ENCODE measurements around the gene EGFR.

The EGFR gene

GRCh38 chr7:55245271-55245723 is 226.5 kb downstream of the EGFR start:
- Histone ChIP-seq H4K8ac (ENCODE audit: low read depth, low read length) (no peak overlapping the region), H3K23ac (ENCODE audit: low read depth, low read length, poor library complexity) (no peak overlapping the region), H3K36me3 (replicated peaks in 1 of 2; ENCODE audit: control insufficient read depth in 2 of 2, insufficient read depth in 2 of 2, low read length in 2 of 2) (no peaks in the 10 kb centered on the region), H2BK5ac (ENCODE audit: low read length) (no peak overlapping the region), H3K14ac (ENCODE audit: low read length) (no peak overlapping the region), H3K9ac (ENCODE audit: low read depth, low read length, poor library complexity) (no peak overlapping the region), H3K27me3 (ENCODE audit: control insufficient read depth in 3 of 3, insufficient read depth in 3 of 3, low read depth in 1 of 3, low read length in 3 of 3) (peaks cover 0 to 1% (median under 1%) of the 10 kb centered on the region in 3 experiments), H2BK15ac (ENCODE audit: low read length) (no peak overlapping the region), H3K9me3 (replicated peaks in 1 of 2; ENCODE audit: control insufficient read depth in 2 of 2, insufficient read depth in 1 of 2, low read depth in 1 of 2, low read length in 2 of 2) (peaks cover 3 to 13% of the 10 kb centered on the region in 2 donors), H3K18ac (ENCODE audit: low read length) (no peak overlapping the region), H4K91ac (ENCODE audit: low read depth, low read length, poor library complexity) (no peak overlapping the region), H3K27ac (replicated peaks; ENCODE audit: low read length) (no peak overlapping the region), H3K4ac (ENCODE audit: low read length) (no peak overlapping the region), H2AK5ac (ENCODE audit: low read depth, low read length) (no peak overlapping the region), H3K4me2 (ENCODE audit: insufficient read depth, low read length, poor library complexity, severe bottlenecking) (no peak overlapping the region), H3K79me1 (ENCODE audit: low read depth, low read length) (no peaks in the 10 kb centered on the region), H2BK120ac (ENCODE audit: low read depth, low read length) (no peak overlapping the region), H2AFZ (ENCODE audit: low read length) (peak overlapping the region; percentile 53), H3K4me3 (ENCODE audit: low read length in 2 of 2) (no peak overlapping the region), H2BK12ac (ENCODE audit: low read length) (no peak overlapping the region), H3K4me1 (ENCODE audit: control insufficient read depth in 2 of 2, insufficient read depth in 1 of 2, low read depth in 1 of 2, low read length in 2 of 2) (no peaks in the 10 kb centered on the region)
- no CpG with 5 or more reads among the region's 11 CpGs for WGBS, 2 donors (ENCODE audit: extremely low coverage in 2 of 2, insufficient read length in 2 of 2, insufficient replicate concordance in 1 of 2)
- no peak for DNase-seq (ENCODE audit: low spot score)

GRCh38 chr7:55246171-55246570 is 227.4 kb downstream of the EGFR start:
- no peak overlapping the region for H3K4ac ChIP-seq (ENCODE audit: low read length)
- no peak overlapping the region for H3K4me2 ChIP-seq (ENCODE audit: insufficient read depth, low read length, poor library complexity, severe bottlenecking)
- H3K27me3 ChIP-seq (ENCODE audit: control insufficient read depth in 3 of 3, insufficient read depth in 3 of 3, low read depth in 1 of 3, low read length in 3 of 3), result peaks cover 0 to 1% (median 0%) of the 10 kb centered on the region in 3 experiments
- H3K23ac ChIP-seq (ENCODE audit: low read depth, low read length, poor library complexity), result no peak overlapping the region
- H2BK120ac ChIP-seq (ENCODE audit: low read depth, low read length), result no peak overlapping the region
- no peak overlapping the region for H4K8ac ChIP-seq (ENCODE audit: low read depth, low read length)
- H3K36me3 ChIP-seq (replicated peaks in 1 of 2; ENCODE audit: control insufficient read depth in 2 of 2, insufficient read depth in 2 of 2, low read length in 2 of 2), result no peaks in the 10 kb centered on the region
- no peak overlapping the region for H2BK12ac ChIP-seq (ENCODE audit: low read length)
- H3K79me1 ChIP-seq (ENCODE audit: low read depth, low read length), result no peaks in the 10 kb centered on the region
- H3K18ac ChIP-seq (ENCODE audit: low read length), result no peak overlapping the region
- no peaks in the 10 kb centered on the region for H3K4me1 ChIP-seq (ENCODE audit: control insufficient read depth in 2 of 2, insufficient read depth in 1 of 2, low read depth in 1 of 2, low read length in 2 of 2)
- H3K9ac ChIP-seq (ENCODE audit: low read depth, low read length, poor library complexity), result no peak overlapping the region
- no peak overlapping the region for H2BK15ac ChIP-seq (ENCODE audit: low read length)
- no peak overlapping the region for H3K4me3 ChIP-seq (ENCODE audit: low read length in 2 of 2)
- WGBS, 2 donors (ENCODE audit: extremely low coverage in 2 of 2, insufficient read length in 2 of 2, insufficient replicate concordance in 1 of 2), result no CpG with 5 or more reads among the region's 5 CpGs
- no peak for DNase-seq (ENCODE audit: low spot score)
- no peak overlapping the region for H3K27ac ChIP-seq (replicated peaks; ENCODE audit: low read length)
- peaks cover 3 to 13% of the 10 kb centered on the region in 2 donors for H3K9me3 ChIP-seq (replicated peaks in 1 of 2; ENCODE audit: control insufficient read depth in 2 of 2, insufficient read depth in 1 of 2, low read depth in 1 of 2, low read length in 2 of 2)
- H4K91ac ChIP-seq (ENCODE audit: low read depth, low read length, poor library complexity), result no peak overlapping the region
- H2AFZ ChIP-seq (ENCODE audit: low read length), result no peak overlapping the region
- no peak overlapping the region for H2BK5ac ChIP-seq (ENCODE audit: low read length)
- no peak overlapping the region for H3K14ac ChIP-seq (ENCODE audit: low read length)
- H2AK5ac ChIP-seq (ENCODE audit: low read depth, low read length), result no peak overlapping the region

GRCh38 chr7:55247428-55247827 is 228.6 kb downstream of the EGFR start:
- no peaks in the 10 kb centered on the region for H3K4me1 ChIP-seq (ENCODE audit: control insufficient read depth in 2 of 2, insufficient read depth in 1 of 2, low read depth in 1 of 2, low read length in 2 of 2)
- no peak overlapping the region for H3K27ac ChIP-seq (replicated peaks; ENCODE audit: low read length)
- H4K91ac ChIP-seq (ENCODE audit: low read depth, low read length, poor library complexity), result no peak overlapping the region
- WGBS, 2 donors (ENCODE audit: extremely low coverage in 2 of 2, insufficient read length in 2 of 2, insufficient replicate concordance in 1 of 2), result no CpG with 5 or more reads among the region's 1 CpG
- H4K8ac ChIP-seq (ENCODE audit: low read depth, low read length), result no peak overlapping the region
- H2BK5ac ChIP-seq (ENCODE audit: low read length), result no peak overlapping the region
- H3K23ac ChIP-seq (ENCODE audit: low read depth, low read length, poor library complexity), result no peak overlapping the region
- H3K9ac ChIP-seq (ENCODE audit: low read depth, low read length, poor library complexity), result no peak overlapping the region
- no peak overlapping the region for H2AK5ac ChIP-seq (ENCODE audit: low read depth, low read length)
- H2BK12ac ChIP-seq (ENCODE audit: low read length), result no peak overlapping the region
- no peaks in the 10 kb centered on the region for H3K36me3 ChIP-seq (replicated peaks in 1 of 2; ENCODE audit: control insufficient read depth in 2 of 2, insufficient read depth in 2 of 2, low read length in 2 of 2)
- H3K79me1 ChIP-seq (ENCODE audit: low read depth, low read length), result no peaks in the 10 kb centered on the region
- no peak overlapping the region for H2BK120ac ChIP-seq (ENCODE audit: low read depth, low read length)
- no peak overlapping the region for H3K14ac ChIP-seq (ENCODE audit: low read length)
- H3K18ac ChIP-seq (ENCODE audit: low read length), result no peak overlapping the region
- DNase-seq (ENCODE audit: low spot score), result no peak
- H3K9me3 ChIP-seq (replicated peaks in 1 of 2; ENCODE audit: control insufficient read depth in 2 of 2, insufficient read depth in 1 of 2, low read depth in 1 of 2, low read length in 2 of 2), result peaks cover 4 to 13% of the 10 kb centered on the region in 2 donors
- peaks cover 0 to 10% (median 1%) of the 10 kb centered on the region in 3 experiments for H3K27me3 ChIP-seq (ENCODE audit: control insufficient read depth in 3 of 3, insufficient read depth in 3 of 3, low read depth in 1 of 3, low read length in 3 of 3)
- no peak overlapping the region for H3K4me2 ChIP-seq (ENCODE audit: insufficient read depth, low read length, poor library complexity, severe bottlenecking)
- H2BK15ac ChIP-seq (ENCODE audit: low read length), result no peak overlapping the region
- H2AFZ ChIP-seq (ENCODE audit: low read length), result peak overlapping the region; percentile 29
- no peak overlapping the region for H3K4ac ChIP-seq (ENCODE audit: low read length)
- H3K4me3 ChIP-seq (ENCODE audit: low read length in 2 of 2), result no peak overlapping the region

DNA sequence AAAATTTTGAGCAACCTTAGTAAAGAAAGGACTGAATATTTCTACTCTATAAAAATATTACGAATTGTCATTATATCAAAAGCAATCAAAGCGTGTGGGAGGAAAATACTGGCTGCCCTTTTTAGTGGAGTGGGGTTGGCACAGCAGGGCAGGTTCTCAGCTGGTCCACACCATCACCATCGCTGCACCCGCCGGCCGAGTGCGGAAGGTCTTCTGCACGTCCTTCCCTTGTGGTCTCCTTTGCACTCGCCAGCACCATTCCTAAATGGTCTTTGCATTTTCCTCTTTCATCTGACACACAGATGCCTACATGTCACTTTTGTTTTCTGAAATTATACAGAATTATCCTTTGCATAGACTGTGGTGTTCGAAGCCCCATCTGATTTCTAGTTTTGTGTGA is 229.7 kb downstream of the EGFR start:
- no peak overlapping the region for H4K91ac ChIP-seq (ENCODE audit: low read depth, low read length, poor library complexity)
- H4K8ac ChIP-seq (ENCODE audit: low read depth, low read length), result no peak overlapping the region
- no peaks in the 10 kb centered on the region for H3K79me1 ChIP-seq (ENCODE audit: low read depth, low read length)
- no peak overlapping the region for H3K4me3 ChIP-seq (ENCODE audit: low read length in 2 of 2)
- H2BK5ac ChIP-seq (ENCODE audit: low read length), result no peak overlapping the region
- no peak overlapping the region for H3K4me2 ChIP-seq (ENCODE audit: insufficient read depth, low read length, poor library complexity, severe bottlenecking)
- H3K27me3 ChIP-seq (ENCODE audit: control insufficient read depth in 3 of 3, insufficient read depth in 3 of 3, low read depth in 1 of 3, low read length in 3 of 3), result peaks cover 0 to 17% (median 1%) of the 10 kb centered on the region in 3 experiments
- H2AK5ac ChIP-seq (ENCODE audit: low read depth, low read length), result no peak overlapping the region
- no peaks in the 10 kb centered on the region for H3K36me3 ChIP-seq (replicated peaks in 1 of 2; ENCODE audit: control insufficient read depth in 2 of 2, insufficient read depth in 2 of 2, low read length in 2 of 2)
- no peak overlapping the region for H3K27ac ChIP-seq (replicated peaks; ENCODE audit: low read length)
- no CpG with 5 or more reads among the region's 10 CpGs for WGBS, 2 donors (ENCODE audit: extremely low coverage in 2 of 2, insufficient read length in 2 of 2, insufficient replicate concordance in 1 of 2)
- peaks cover 4 to 13% of the 10 kb centered on the region in 2 donors for H3K9me3 ChIP-seq (replicated peaks in 1 of 2; ENCODE audit: control insufficient read depth in 2 of 2, insufficient read depth in 1 of 2, low read depth in 1 of 2, low read length in 2 of 2)
- no peak for DNase-seq (ENCODE audit: low spot score)
- H2AFZ ChIP-seq (ENCODE audit: low read length), result no peak overlapping the region
- no peak overlapping the region for H3K23ac ChIP-seq (ENCODE audit: low read depth, low read length, poor library complexity)
- H3K14ac ChIP-seq (ENCODE audit: low read length), result no peak overlapping the region
- H3K4me1 ChIP-seq (ENCODE audit: control insufficient read depth in 2 of 2, insufficient read depth in 1 of 2, low read depth in 1 of 2, low read length in 2 of 2), result no peaks in the 10 kb centered on the region
- no peak overlapping the region for H2BK120ac ChIP-seq (ENCODE audit: low read depth, low read length)
- H3K4ac ChIP-seq (ENCODE audit: low read length), result no peak overlapping the region
- H2BK15ac ChIP-seq (ENCODE audit: low read length), result no peak overlapping the region
- H3K9ac ChIP-seq (ENCODE audit: low read depth, low read length, poor library complexity), result no peak overlapping the region
- no peak overlapping the region for H2BK12ac ChIP-seq (ENCODE audit: low read length)
- no peak overlapping the region for H3K18ac ChIP-seq (ENCODE audit: low read length)
